CD4-positive, CD25-positive, alpha-beta regulatory T cell (primary cell): ENCODE measurements around the gene GALM. TPM values are rescaled to one million over a fixed set of nuclear protein-coding genes. Genes with fewer than 3 reads are reported as not detected.

ENCODE experiments used
- ATAC-seq, 2 donors: fragments of 150-1000 bp; cut with Tn5 transposase; one replicate each; pipeline ENCODE4 v1.10.0; 2021; ENCODE audit warnings: low read depth in 2 of 2, moderate number of reproducible peaks in 2 of 2, moderate library complexity in 1 of 2
- DNase-seq, 3 donors: peaks; one replicate each; pipeline versions ENCODE4 v3.0.0 to v3.0.0-alpha.2; 2012 to 2022; ENCODE audit warnings: mixed read lengths in 1 of 3
- H3K27ac ChIP-seq: one replicate; pipeline ENCODE4 v1.7.0; 2013; ENCODE audit warnings: mild to moderate bottlenecking, low read length; ENCODE audit not compliant: insufficient read depth, poor library complexity, severe bottlenecking
- H3K27me3 ChIP-seq: one replicate; pipeline ENCODE4 v1.7.0; 2013; ENCODE audit warnings: low read length; ENCODE audit not compliant: control insufficient read depth, insufficient read depth
- H3K36me3 ChIP-seq: one replicate; pipeline ENCODE4 v1.7.0; 2013; ENCODE audit warnings: mild to moderate bottlenecking, low read length, moderate library complexity; ENCODE audit not compliant: control insufficient read depth, insufficient read depth
- H3K4me1 ChIP-seq: 2 replicates; pipeline ENCODE4 v1.7.0; 2013; ENCODE audit warnings: mild to moderate bottlenecking, low read length; ENCODE audit not compliant: insufficient read depth, control insufficient read depth, poor library complexity, severe bottlenecking
- H3K4me3 ChIP-seq: one replicate; pipeline ENCODE4 v1.7.0; 2013; ENCODE audit warnings: low read depth, mild to moderate bottlenecking, low read length, moderate library complexity
- H3K9me3 ChIP-seq, 2 experiments: 1 replicate in 1 of 2; 2 replicates in 1 of 2; pipeline ENCODE4 v1.7.0; 2013; ENCODE audit warnings: low read length in 2 of 2, mild to moderate bottlenecking in 1 of 2, moderate library complexity in 1 of 2; ENCODE audit not compliant: control insufficient read depth in 2 of 2
- H3K27ac Mint-ChIP-seq, 3 donors: one replicate each; pipeline ENCODE4 v1.8.0; 2020 to 2022; ENCODE audit warnings: mild to moderate bottlenecking in 3 of 3, mixed read lengths in 3 of 3, moderate library complexity in 2 of 3
- H3K27me3 Mint-ChIP-seq: one replicate; pipeline ENCODE4 v1.8.0; 2022; ENCODE audit warnings: mild to moderate bottlenecking, mixed read lengths
- H3K36me3 Mint-ChIP-seq: one replicate; pipeline ENCODE4 v1.8.0; 2020; ENCODE audit warnings: mixed read lengths
- H3K4me1 Mint-ChIP-seq, 4 donors: one replicate each; pipeline ENCODE4 v1.8.0; 2020 to 2022; ENCODE audit warnings: mixed read lengths in 4 of 4, mild to moderate bottlenecking in 1 of 4
- H3K4me3 Mint-ChIP-seq, 4 donors: one replicate each; pipeline ENCODE4 v1.8.0; 2020 to 2022; ENCODE audit warnings: mild to moderate bottlenecking in 4 of 4, mixed read lengths in 4 of 4, moderate library complexity in 3 of 4
- H3K9me3 Mint-ChIP-seq, 7 donors: one replicate each; pipeline ENCODE4 v1.8.0; 2020 to 2022; ENCODE audit warnings: mixed read lengths in 7 of 7, mild to moderate bottlenecking in 3 of 7, moderate library complexity in 2 of 7
- polyA plus RNA-seq, 4 donors: library from polyadenylated mRNA; unstranded; fragments of 300-500 nt; fragmentation: Illumina TruSeq; gene quantifications; one replicate each; pipeline ENCODE4 v1.2.3, GENCODE V29; 2021
- total RNA-seq: library from RNA; stranded (reverse); gene quantifications from one replicate; pipeline ENCODE4 v1.2.3, GENCODE V29; 2022

Gene GALM
- total and polyA plus RNA-seq, 5 donors from 2014 or later, result 46.8 to 75.2 (median 49.1) TPM

DNA sequence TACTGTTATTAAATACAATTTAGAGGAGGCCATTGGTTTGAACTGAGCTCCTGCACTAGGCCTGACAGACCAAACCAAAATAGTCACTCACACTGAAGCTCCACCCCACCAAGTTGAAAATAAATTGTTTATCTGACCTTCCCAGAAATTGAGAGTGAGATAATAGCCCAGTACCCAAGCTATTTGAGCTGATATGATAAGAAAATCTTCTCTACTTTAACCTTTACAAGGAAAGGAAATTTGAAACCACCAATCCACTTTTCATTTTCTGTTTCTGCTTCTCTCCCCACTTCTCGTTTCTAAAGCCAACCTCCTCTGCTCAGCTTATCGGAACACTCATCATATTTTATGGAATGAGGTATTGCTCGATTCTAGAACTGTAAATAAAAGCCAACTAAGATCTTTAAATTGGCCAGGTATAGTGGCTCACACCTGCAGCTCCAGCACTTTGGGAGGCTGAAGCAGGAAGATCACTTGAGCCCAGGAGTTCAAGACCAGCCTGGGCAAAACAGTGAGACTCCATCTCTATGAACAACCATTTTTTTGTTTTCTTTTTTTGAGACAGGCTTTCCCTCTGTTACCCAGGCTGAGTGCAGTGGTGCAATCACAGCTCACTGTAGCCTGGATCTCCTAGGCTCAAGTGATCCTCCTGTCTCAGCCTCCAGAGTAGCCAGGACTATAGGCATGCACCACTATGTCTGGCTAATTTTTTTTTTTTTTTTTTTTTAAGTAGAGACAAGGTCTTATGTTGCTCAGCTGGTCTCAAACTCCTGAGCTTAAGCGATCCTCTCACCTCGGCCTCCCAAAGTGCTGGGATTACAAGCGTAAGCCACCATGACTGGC is 13.3 kb upstream of the GALM start:
- Histone ChIP-seq H3K4me3 (peak overlapping the region; percentile 57), H3K4me1 (peaks cover 42% of the 10 kb centered on the region), H3K9me3 (no peaks in the 10 kb centered on the region), H3K36me3 (no peaks in the 10 kb centered on the region), H3K27me3 (no peaks in the 10 kb centered on the region), H3K27ac (peak overlapping the region; percentile 77)
- Mint-ChIP-seq H3K36me3 (peaks cover 3% of the 10 kb centered on the region), H3K27ac (peak overlapping the region; percentile 86 to 92 (median 86)), H3K4me3 (peak overlapping the region; percentile 38 to 79 (median 50)), H3K27me3 (no peaks in the 10 kb centered on the region), H3K9me3 (peaks cover 0 to 2% (median 0%) of the 10 kb centered on the region in 7 donors), H3K4me1 (peaks cover 40 to 67% (median 51%) of the 10 kb centered on the region in 4 donors)
- ATAC-seq, result no peak
- DNase-seq, result peak in 1 of 3 donors; percentile 66

- H3K36me3 ChIP-seq, result no peaks in the 10 kb centered on the region
- Mint-ChIP-seq H3K4me3 (peak overlapping the region; percentile 69 to 89 (median 80)), H3K27me3 (no peaks in the 10 kb centered on the region), H3K9me3 (peaks cover 0 to 2% (median 0%) of the 10 kb centered on the region in 7 donors), H3K36me3 (no peaks in the 10 kb centered on the region), H3K4me1 (peaks cover 33 to 64% (median 44%) of the 10 kb centered on the region in 4 donors), H3K27ac (peak overlapping the region; percentile 85 to 92 (median 86))
- peak overlapping the region; percentile 57 for H3K4me3 ChIP-seq
- H3K4me1 ChIP-seq, result peaks cover 35% of the 10 kb centered on the region
- ATAC-seq (peak in 1 of 2 donors; percentile 3), DNase-seq (peak in 1 of 3 donors; percentile 58)
- no peaks in the 10 kb centered on the region for H3K27me3 ChIP-seq
- H3K9me3 ChIP-seq, result no peaks in the 10 kb centered on the region
- H3K27ac ChIP-seq, result peak overlapping the region; percentile 77
Measured at GRCh38 chr2:38653380-38653714, 12.6 kb upstream of the GALM start.

DNA sequence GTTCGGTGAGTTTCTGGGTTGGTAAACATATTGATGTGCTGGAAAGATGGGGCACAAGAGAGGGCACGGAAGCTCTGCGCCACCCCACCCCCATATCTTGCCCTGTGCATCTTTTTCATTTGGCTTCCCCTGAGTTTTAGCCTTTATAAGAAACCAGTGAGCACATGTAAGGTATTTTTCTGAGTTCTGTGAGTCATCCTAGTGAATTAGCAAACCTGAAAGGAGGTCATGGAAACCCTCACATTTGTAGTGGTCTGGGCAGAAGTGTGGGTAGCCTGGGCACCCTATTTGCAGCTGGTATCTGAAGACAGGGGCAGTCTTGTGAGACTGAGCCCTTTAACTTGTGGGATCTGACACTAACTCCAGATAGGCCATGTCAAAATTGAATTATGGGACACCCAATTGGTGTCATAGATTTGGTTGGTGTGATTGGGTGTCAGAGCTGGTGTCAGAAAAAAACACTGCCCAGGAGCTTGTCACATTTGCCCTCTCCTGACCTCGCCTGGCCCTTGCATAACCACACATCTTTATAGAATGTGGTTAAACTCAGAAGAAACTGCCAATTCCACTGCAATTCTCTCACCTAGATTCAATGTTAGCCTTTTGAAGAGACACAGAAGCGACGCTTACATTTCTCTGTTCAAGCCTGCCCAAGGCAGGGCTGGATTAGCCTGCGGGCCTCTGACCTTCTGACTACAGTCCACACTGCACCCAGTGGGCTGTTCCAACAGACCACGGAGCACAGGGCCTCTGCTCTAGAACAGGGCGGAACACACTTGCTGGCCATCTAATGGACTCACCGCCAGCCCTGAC is 12.0 kb upstream of the GALM start:
- H3K27ac Mint-ChIP-seq, result peak overlapping the region; percentile 85 to 92 (median 86)
- ATAC-seq (peak; percentile 79 to 83), DNase-seq (peak in 1 of 3 donors; percentile 84)
- Histone ChIP-seq H3K4me1 (peaks cover 34% of the 10 kb centered on the region), H3K27me3 (no peaks in the 10 kb centered on the region), H3K4me3 (peak overlapping the region; percentile 57), H3K36me3 (no peaks in the 10 kb centered on the region), H3K27ac (peak overlapping the region; percentile 77), H3K9me3 (no peaks in the 10 kb centered on the region)
- H3K4me1 Mint-ChIP-seq, result peaks cover 29 to 67% (median 41%) of the 10 kb centered on the region in 4 donors
- H3K9me3 Mint-ChIP-seq, result peaks cover 0 to 2% (median 0%) of the 10 kb centered on the region in 7 donors
- H3K27me3 Mint-ChIP-seq, result no peaks in the 10 kb centered on the region
- H3K36me3 Mint-ChIP-seq, result no peaks in the 10 kb centered on the region
- H3K4me3 Mint-ChIP-seq, result peak overlapping the region; percentile 69 to 89 (median 80)

DNA sequence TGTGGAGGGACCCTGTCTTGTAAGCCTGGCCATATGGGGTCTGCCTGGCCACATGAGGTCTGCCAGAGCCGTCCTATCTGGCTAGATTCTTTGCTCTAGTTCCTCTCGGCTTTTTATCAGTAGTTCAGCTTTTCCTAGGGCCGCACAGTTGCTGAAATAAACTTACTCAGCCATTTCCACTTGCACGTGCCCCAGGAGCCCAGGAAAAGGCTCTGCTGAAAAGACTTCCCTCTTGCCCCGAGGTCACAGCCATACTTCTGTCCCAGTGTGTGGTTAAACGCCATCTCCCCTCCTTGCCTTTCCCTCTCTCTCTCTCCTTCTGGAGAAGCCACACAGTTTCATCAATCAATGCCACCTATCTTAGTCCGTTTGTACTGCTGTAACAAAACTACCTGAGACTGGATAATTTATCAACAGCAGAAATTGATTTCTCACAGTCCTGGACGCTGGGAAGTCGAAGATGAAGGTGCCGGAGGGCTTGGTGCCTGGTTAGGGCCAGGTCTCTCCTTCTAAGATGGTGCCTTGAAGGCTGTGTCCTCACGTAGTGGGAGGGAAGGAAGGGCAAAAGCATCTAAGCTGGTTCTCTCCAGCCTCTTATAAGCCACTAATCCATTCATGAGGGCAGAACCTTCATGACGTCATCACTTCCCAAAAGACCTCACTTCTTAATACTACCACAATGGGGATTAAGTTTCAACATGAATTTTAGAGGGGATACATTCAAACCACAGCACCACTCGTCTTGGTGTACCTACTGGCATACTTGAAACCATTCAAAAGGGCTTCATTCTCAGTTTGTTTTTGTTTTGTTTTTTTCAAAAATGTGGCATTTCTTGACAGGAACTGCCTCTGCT is 11.2 kb upstream of the GALM start:
- H3K4me1 Mint-ChIP-seq, result peaks cover 31 to 60% (median 39%) of the 10 kb centered on the region in 4 donors
- ATAC-seq, result no peak
- Histone ChIP-seq H3K9me3 (no peaks in the 10 kb centered on the region), H3K27ac (peak overlapping the region; percentile 77), H3K36me3 (no peaks in the 10 kb centered on the region), H3K4me1 (peaks cover 38% of the 10 kb centered on the region), H3K27me3 (no peaks in the 10 kb centered on the region), H3K4me3 (no peak overlapping the region)
- peaks cover 0 to 2% (median 0%) of the 10 kb centered on the region in 7 donors for H3K9me3 Mint-ChIP-seq
- H3K36me3 Mint-ChIP-seq, result no peaks in the 10 kb centered on the region
- peak overlapping the region; percentile 85 to 92 (median 86) for H3K27ac Mint-ChIP-seq
- H3K4me3 Mint-ChIP-seq, result peak overlapping the region in 3 of 4 donors; percentile 2 to 79 (median 61)
- no peak for DNase-seq
- H3K27me3 Mint-ChIP-seq, result no peaks in the 10 kb centered on the region

GRCh38 chr2:38655441-38655840 is 10.5 kb upstream of the GALM start:
- Mint-ChIP-seq H3K9me3 (peaks cover 0 to 2% (median 0%) of the 10 kb centered on the region in 7 donors), H3K27me3 (no peaks in the 10 kb centered on the region), H3K4me1 (peaks cover 29 to 53% (median 36%) of the 10 kb centered on the region in 4 donors), H3K4me3 (peak overlapping the region in 1 of 4 donors; percentile 0), H3K36me3 (no peaks in the 10 kb centered on the region), H3K27ac (peak overlapping the region in 2 of 3 donors; percentile 48 to 85)
- no peak overlapping the region for H3K4me3 ChIP-seq
- peaks cover 38% of the 10 kb centered on the region for H3K4me1 ChIP-seq
- DNase-seq (no peak), ATAC-seq (no peak)
- H3K36me3 ChIP-seq, result no peaks in the 10 kb centered on the region
- no peak overlapping the region for H3K27ac ChIP-seq
- no peaks in the 10 kb centered on the region for H3K9me3 ChIP-seq
- no peaks in the 10 kb centered on the region for H3K27me3 ChIP-seq

GRCh38 chr2:38656866-38657480 is 8.9 kb upstream of the GALM start:
- H3K27ac ChIP-seq, result no peak overlapping the region
- no peak overlapping the region for H3K4me3 Mint-ChIP-seq
- H3K27ac Mint-ChIP-seq, result no peak overlapping the region
- H3K36me3 Mint-ChIP-seq, result no peaks in the 10 kb centered on the region
- peaks cover 0 to 2% (median 0%) of the 10 kb centered on the region in 7 donors for H3K9me3 Mint-ChIP-seq
- no peaks in the 10 kb centered on the region for H3K9me3 ChIP-seq
- no peaks in the 10 kb centered on the region for H3K27me3 Mint-ChIP-seq
- DNase-seq (no peak), ATAC-seq (no peak)
- peaks cover 37% of the 10 kb centered on the region for H3K4me1 ChIP-seq
- peaks cover 27 to 46% (median 31%) of the 10 kb centered on the region in 4 donors for H3K4me1 Mint-ChIP-seq
- no peaks in the 10 kb centered on the region for H3K36me3 ChIP-seq
- H3K27me3 ChIP-seq, result no peaks in the 10 kb centered on the region
- H3K4me3 ChIP-seq, result no peak overlapping the region
